Mesenchymal stem cell (in vitro differentiated cells and primary cell): ENCODE measurements around the gene FASLG.
A peak's percentile ranks its signal among the peaks of the same experiment; 100 is the strongest.

Source experiments
- DNase-seq: peaks from one replicate; pipeline ENCODE4 v3.0.0-alpha.2; 2013
- H2AFZ ChIP-seq: one replicate; pipeline ENCODE4 v1.6.1; 2013; ENCODE audit warnings: low read depth, mild to moderate bottlenecking, control low read depth, inconsistent platforms, low read length, moderate library complexity
- H2AK5ac ChIP-seq: 2 replicates; pipeline ENCODE4 v1.6.1; 2013; ENCODE audit warnings: low read length, moderate library complexity, mild to moderate bottlenecking, inconsistent platforms; ENCODE audit not compliant: severe bottlenecking
- H2BK120ac ChIP-seq: one replicate; pipeline ENCODE4 v1.6.1; 2013; ENCODE audit warnings: low read depth, mild to moderate bottlenecking, inconsistent platforms, low read length, moderate library complexity
- H2BK12ac ChIP-seq, 2 experiments: one replicate each; pipeline ENCODE4 v1.6.1; 2013; ENCODE audit warnings: inconsistent platforms in 2 of 2, low read length in 2 of 2, mild to moderate bottlenecking in 2 of 2, moderate library complexity in 2 of 2, control low read depth in 1 of 2
- H2BK15ac ChIP-seq: one replicate; pipeline ENCODE4 v1.6.1; 2013; ENCODE audit warnings: mild to moderate bottlenecking, low read depth, inconsistent platforms; ENCODE audit not compliant: poor library complexity, severe bottlenecking
- H2BK5ac ChIP-seq: 2 replicates; pipeline ENCODE4 v1.6.1; 2013; ENCODE audit warnings: low read depth, mild to moderate bottlenecking, low read length, control low read depth, inconsistent platforms; ENCODE audit not compliant: poor library complexity, severe bottlenecking
- H3K14ac ChIP-seq, 2 experiments: one replicate each; pipeline ENCODE4 v1.6.1; 2013; ENCODE audit warnings: inconsistent platforms in 2 of 2, low read length in 2 of 2, control low read depth in 1 of 2, mild to moderate bottlenecking in 1 of 2, moderate library complexity in 1 of 2
- H3K18ac ChIP-seq, 2 experiments: one replicate each; pipeline ENCODE4 v1.6.1; 2013; ENCODE audit warnings: inconsistent platforms in 2 of 2, low read length in 2 of 2, control low read depth in 1 of 2, low read depth in 1 of 2, mild to moderate bottlenecking in 1 of 2
- H3K23ac ChIP-seq, 2 experiments: one replicate each; pipeline ENCODE4 v1.6.1; 2013; ENCODE audit warnings: inconsistent platforms in 2 of 2, low read length in 2 of 2, mild to moderate bottlenecking in 2 of 2, moderate library complexity in 2 of 2, control low read depth in 1 of 2
- H3K27ac ChIP-seq: 2 replicates; pipeline ENCODE4 v1.5.1; 2013; ENCODE audit warnings: mild to moderate bottlenecking, moderate library complexity, low read length, control low read depth, inconsistent platforms; ENCODE audit not compliant: poor library complexity, severe bottlenecking
- H3K27me3 ChIP-seq, 2 experiments: 2 replicates each; pipeline versions ENCODE4 v1.6.1 to v1.7.0; 2013; ENCODE audit warnings: low read length in 2 of 2, mild to moderate bottlenecking in 2 of 2, moderate library complexity in 2 of 2, control low read depth in 1 of 2, inconsistent platforms in 1 of 2; ENCODE audit not compliant: control insufficient read depth in 1 of 2, insufficient read depth in 1 of 2
- H3K36me3 ChIP-seq, 2 experiments: 2 replicates each; pipeline versions ENCODE4 v1.6.1 to v1.7.0; 2013; ENCODE audit warnings: low read length in 2 of 2, control low read depth in 1 of 2, inconsistent platforms in 1 of 2, low read depth in 1 of 2, mild to moderate bottlenecking in 1 of 2; ENCODE audit not compliant: insufficient read depth in 2 of 2, control insufficient read depth in 1 of 2
- H3K4ac ChIP-seq, 2 experiments: one replicate each; pipeline ENCODE4 v1.6.1; 2013; ENCODE audit warnings: inconsistent platforms in 2 of 2, low read length in 2 of 2, mild to moderate bottlenecking in 2 of 2, moderate library complexity in 2 of 2, control low read depth in 1 of 2, low read depth in 1 of 2
- H3K4me1 ChIP-seq: 2 replicates; pipeline ENCODE4 v1.6.1; 2013; ENCODE audit warnings: low read depth, low read length, control low read depth; ENCODE audit not compliant: control insufficient read depth, insufficient read depth
- H3K4me2 ChIP-seq: 2 replicates; pipeline ENCODE4 v1.6.1; 2013; ENCODE audit warnings: low read length, mild to moderate bottlenecking, inconsistent platforms; ENCODE audit not compliant: poor library complexity, severe bottlenecking
- H3K4me3 ChIP-seq, 2 experiments: 2 replicates each; pipeline versions ENCODE4 v1.5.1 to v1.7.0; 2013; ENCODE audit warnings: low read length in 2 of 2, mild to moderate bottlenecking in 2 of 2, control low read depth in 1 of 2, low read depth in 1 of 2; ENCODE audit not compliant: insufficient read depth in 1 of 2
- H3K79me1 ChIP-seq: replicated peaks from 2 replicates; pipeline ENCODE4 v1.6.1; 2013; ENCODE audit warnings: mild to moderate bottlenecking, control low read depth, low read length, inconsistent platforms; ENCODE audit not compliant: poor library complexity, severe bottlenecking
- H3K9ac ChIP-seq: 2 replicates; pipeline ENCODE4 v1.7.0; 2013; ENCODE audit warnings: mild to moderate bottlenecking, low read length, moderate library complexity
- H3K9me3 ChIP-seq: 2 replicates; pipeline ENCODE4 v1.7.0; 2013; ENCODE audit warnings: mild to moderate bottlenecking, low read length; ENCODE audit not compliant: control insufficient read depth
- H4K8ac ChIP-seq: one replicate; pipeline ENCODE4 v1.6.1; 2013; ENCODE audit warnings: inconsistent platforms, mild to moderate bottlenecking, low read length, moderate library complexity
- H4K91ac ChIP-seq: one replicate; pipeline ENCODE4 v1.6.1; 2013; ENCODE audit warnings: mild to moderate bottlenecking, low read length, inconsistent platforms
- WGBS: methylation state at CpG from one replicate; pipeline ENCODE4 v1.1.7; 2013; ENCODE audit warnings: mixed read lengths; 5-methylcytosine and 5-hydroxymethylcytosine counted together

FASLG gene

DNA sequence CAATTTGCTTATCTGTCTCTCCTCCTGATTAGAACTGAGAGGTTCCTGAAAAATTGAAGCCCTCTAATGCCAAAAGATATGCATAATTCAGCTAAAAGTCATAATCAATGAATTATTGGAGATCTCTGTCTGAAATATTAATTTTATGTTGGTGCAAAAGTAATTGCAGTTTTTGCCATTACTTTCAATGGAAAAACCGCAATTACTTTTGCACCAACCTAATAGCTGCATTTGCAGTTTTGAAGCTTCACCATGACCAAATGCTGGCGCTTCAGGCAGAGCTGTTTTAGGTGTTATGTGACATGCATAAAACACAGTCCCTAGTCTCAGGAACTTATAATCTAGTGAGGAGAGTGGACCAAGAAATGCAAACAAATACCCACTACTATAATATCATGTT, 29.7 kb upstream of the FASLG start:
- H3K9me3 ChIP-seq: peaks cover 2% of the 10 kb centered on the region
- WGBS: 100% methylated on average over 2 of the region's 2 CpGs
- H3K79me1 ChIP-seq: no peaks in the 10 kb centered on the region
- H3K4me2 ChIP-seq: no peak overlapping the region
- H3K4me3 ChIP-seq: no peak overlapping the region
- H4K8ac ChIP-seq: no peak overlapping the region
- H3K27ac ChIP-seq: no peak overlapping the region
- H2AK5ac ChIP-seq: peak overlapping the region; percentile 99
- H3K14ac ChIP-seq: no peak overlapping the region
- no peak overlapping the region for H2BK15ac ChIP-seq
- H2BK12ac ChIP-seq: no peak overlapping the region
- no peaks in the 10 kb centered on the region for H3K27me3 ChIP-seq
- no peak overlapping the region for H3K18ac ChIP-seq
- no peak overlapping the region for H3K4ac ChIP-seq
- no peak overlapping the region for H2AFZ ChIP-seq
- H2BK120ac ChIP-seq: no peak overlapping the region
- H2BK5ac ChIP-seq: no peak overlapping the region
- DNase-seq: no peak
- H4K91ac ChIP-seq: no peak overlapping the region
- no peak overlapping the region for H3K23ac ChIP-seq
- H3K4me1 ChIP-seq: peaks cover 3% of the 10 kb centered on the region
- H3K9ac ChIP-seq: no peak overlapping the region
- no peaks in the 10 kb centered on the region for H3K36me3 ChIP-seq

DNA sequence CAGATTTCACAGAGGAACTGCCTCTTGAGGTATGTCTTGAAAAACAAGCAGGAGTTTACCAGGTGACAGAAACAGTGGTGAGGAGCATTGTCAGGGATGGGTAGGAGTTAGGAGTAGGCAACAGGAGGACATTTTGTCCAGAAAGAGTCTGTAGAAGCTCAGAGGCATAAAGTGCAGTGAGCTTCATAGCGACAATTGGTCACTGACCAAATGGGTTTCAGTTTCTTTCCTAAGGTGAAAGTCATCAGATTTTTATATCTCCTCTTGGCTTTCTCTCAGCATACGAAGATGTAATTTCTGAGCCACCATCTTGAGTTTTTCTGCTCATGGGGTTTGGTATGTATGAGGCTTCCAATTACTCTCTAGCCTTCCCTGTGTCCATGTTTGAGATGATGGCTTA, 29.3 kb upstream of the FASLG start:
- Histone ChIP-seq H4K8ac (no peak overlapping the region), H3K14ac (no peak overlapping the region)

DNA sequence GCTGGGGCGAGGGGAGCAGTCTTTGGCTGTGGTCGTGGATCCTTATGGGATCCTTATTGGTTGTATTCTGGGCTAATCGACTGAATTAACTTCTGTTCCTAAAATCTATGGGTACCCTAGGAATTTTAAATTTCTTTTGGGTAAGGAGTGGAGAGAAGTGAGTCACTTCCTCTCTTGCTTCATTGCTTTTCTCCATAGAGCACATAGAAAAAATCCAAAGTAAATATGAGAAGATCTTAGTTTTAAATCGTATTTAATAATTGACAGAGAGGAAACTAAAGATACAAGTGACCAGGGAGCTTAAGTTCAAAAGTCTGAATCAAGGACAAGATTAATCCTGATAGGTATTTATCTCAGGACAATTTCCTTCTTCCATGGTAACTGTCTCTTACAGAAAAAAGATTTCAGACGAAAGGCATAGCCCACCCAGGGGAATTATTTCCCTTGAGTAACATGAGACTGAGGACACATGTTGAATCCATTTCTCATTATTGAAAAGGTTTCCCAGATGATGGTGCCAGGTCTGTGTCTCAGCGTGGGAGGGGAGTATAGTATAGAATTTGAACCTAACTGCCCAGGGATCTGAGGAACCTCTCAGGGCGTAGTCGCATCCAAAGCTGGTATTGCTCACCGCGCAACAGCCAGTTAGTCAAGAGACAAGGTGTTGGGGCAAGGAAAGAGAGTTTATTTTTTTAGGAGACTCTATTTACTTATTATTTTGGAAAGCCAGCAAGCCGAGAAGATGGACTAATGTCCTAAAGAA, 28.7 kb upstream of the FASLG start:
- Histone ChIP-seq H4K8ac (no peak overlapping the region), H3K27ac (peak overlapping the region; percentile 64), H3K18ac (no peak overlapping the region), H2AFZ (no peak overlapping the region), H3K4me1 (peaks cover 3% of the 10 kb centered on the region), H3K36me3 (no peaks in the 10 kb centered on the region), H2BK12ac (no peak overlapping the region), H3K27me3 (no peaks in the 10 kb centered on the region), H2BK15ac (no peak overlapping the region), H3K79me1 (no peaks in the 10 kb centered on the region), H3K9me3 (peaks cover 2% of the 10 kb centered on the region), H3K9ac (no peak overlapping the region), H3K14ac (no peak overlapping the region), H4K91ac (no peak overlapping the region), H2BK5ac (peak overlapping the region; percentile 61), H3K23ac (no peak overlapping the region), H3K4me3 (no peak overlapping the region), H3K4ac (no peak overlapping the region), H2AK5ac (no peak overlapping the region), H3K4me2 (no peak overlapping the region), H2BK120ac (no peak overlapping the region)
- 94% methylated on average over 8 of the region's 11 CpGs for WGBS
- no peak for DNase-seq

More for the DNA sequence above, 29.3 kb upstream of the FASLG start:
- peak overlapping the region; percentile 99 for H2AK5ac ChIP-seq
- no peak for DNase-seq
- H3K18ac ChIP-seq: no peak overlapping the region
- peaks cover 3% of the 10 kb centered on the region for H3K4me1 ChIP-seq
- H3K9me3 ChIP-seq: peaks cover 2% of the 10 kb centered on the region
- H4K91ac ChIP-seq: no peak overlapping the region
- H2BK120ac ChIP-seq: no peak overlapping the region
- H2BK15ac ChIP-seq: no peak overlapping the region
- H3K79me1 ChIP-seq: no peaks in the 10 kb centered on the region
- no peaks in the 10 kb centered on the region for H3K27me3 ChIP-seq
- WGBS: 100% methylated on average over 2 of the region's 2 CpGs
- H3K4ac ChIP-seq: no peak overlapping the region
- H3K27ac ChIP-seq: peak overlapping the region; percentile 64
- no peak overlapping the region for H3K23ac ChIP-seq
- no peak overlapping the region for H3K4me3 ChIP-seq
- peak overlapping the region; percentile 61 for H2BK5ac ChIP-seq
- no peak overlapping the region for H2AFZ ChIP-seq
- H3K4me2 ChIP-seq: no peak overlapping the region
- no peak overlapping the region for H3K9ac ChIP-seq
- no peak overlapping the region for H2BK12ac ChIP-seq
- no peaks in the 10 kb centered on the region for H3K36me3 ChIP-seq

DNA sequence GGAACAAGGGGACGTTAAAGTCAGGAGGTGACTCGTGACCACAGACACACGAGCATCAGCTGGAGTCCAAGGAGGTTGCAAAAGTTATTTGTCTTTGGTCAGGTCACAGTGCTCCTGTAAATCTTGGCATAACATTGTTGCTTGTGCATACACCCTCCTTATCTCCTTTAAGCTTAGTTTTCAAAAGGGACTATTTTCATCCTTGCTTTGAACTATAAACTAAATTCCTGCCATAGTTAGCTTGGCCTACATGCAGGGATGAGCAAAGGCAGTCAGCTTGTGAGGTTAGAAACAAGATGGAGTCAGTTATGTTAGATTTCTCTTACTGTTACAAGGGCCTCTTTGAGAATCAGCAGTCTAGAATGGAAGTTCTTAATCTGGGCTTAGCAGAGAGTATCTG, 28.0 kb upstream of the FASLG start:
- Histone ChIP-seq H3K9me3 (peaks cover 2% of the 10 kb centered on the region), H3K27ac (no peak overlapping the region), H2AFZ (no peak overlapping the region), H3K4ac (no peak overlapping the region), H2BK5ac (no peak overlapping the region), H3K18ac (no peak overlapping the region), H2AK5ac (no peak overlapping the region), H3K4me2 (no peak overlapping the region), H3K27me3 (no peaks in the 10 kb centered on the region), H3K23ac (no peak overlapping the region), H3K4me3 (no peak overlapping the region), H3K9ac (no peak overlapping the region), H2BK15ac (no peak overlapping the region), H3K79me1 (no peaks in the 10 kb centered on the region), H3K36me3 (no peaks in the 10 kb centered on the region), H3K4me1 (peaks cover 3% of the 10 kb centered on the region), H2BK120ac (no peak overlapping the region), H3K14ac (no peak overlapping the region), H4K91ac (no peak overlapping the region), H4K8ac (no peak overlapping the region), H2BK12ac (no peak overlapping the region)
- 18% methylated on average over 3 of the region's 3 CpGs for WGBS
- DNase-seq: no peak
